NCI-H1417 treated with DMSO at 0.1 percent for 48 hours (cell line): ENCODE measurements around the gene TTC34.

Source experiments
- DNase-seq: peaks from one replicate; lab custom pipeline; 2025; lab: John Stamatoyannopoulos, UW

TTC34 gene

DNA sequence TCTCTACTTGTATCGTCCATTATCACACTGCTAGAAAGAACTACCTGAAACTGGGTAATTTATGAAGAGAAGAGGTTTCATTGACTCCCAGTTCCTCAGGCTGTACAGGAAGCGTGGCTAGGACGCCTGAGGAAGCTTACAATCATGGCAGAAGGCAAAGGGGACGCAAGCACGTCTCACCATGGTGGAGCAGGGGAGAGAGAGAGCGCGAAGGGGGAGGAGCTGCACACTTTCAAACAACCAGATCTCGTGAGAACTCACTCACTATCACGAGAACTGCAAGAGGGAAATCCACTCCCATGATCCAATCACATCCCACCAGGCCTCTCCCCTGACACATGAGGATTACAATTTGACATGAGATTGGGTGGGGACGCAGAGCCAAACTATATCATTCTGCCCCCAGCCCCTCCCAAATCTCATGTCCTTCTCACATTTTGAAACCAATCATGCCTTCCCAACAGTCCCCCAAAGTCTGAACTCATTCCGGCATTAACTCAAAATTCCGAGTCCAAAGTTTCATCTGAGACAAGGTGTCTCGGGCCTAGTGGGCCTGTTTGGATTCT is 176.7 kb downstream of the TTC34 start:
- no peak for DNase-seq

DNA sequence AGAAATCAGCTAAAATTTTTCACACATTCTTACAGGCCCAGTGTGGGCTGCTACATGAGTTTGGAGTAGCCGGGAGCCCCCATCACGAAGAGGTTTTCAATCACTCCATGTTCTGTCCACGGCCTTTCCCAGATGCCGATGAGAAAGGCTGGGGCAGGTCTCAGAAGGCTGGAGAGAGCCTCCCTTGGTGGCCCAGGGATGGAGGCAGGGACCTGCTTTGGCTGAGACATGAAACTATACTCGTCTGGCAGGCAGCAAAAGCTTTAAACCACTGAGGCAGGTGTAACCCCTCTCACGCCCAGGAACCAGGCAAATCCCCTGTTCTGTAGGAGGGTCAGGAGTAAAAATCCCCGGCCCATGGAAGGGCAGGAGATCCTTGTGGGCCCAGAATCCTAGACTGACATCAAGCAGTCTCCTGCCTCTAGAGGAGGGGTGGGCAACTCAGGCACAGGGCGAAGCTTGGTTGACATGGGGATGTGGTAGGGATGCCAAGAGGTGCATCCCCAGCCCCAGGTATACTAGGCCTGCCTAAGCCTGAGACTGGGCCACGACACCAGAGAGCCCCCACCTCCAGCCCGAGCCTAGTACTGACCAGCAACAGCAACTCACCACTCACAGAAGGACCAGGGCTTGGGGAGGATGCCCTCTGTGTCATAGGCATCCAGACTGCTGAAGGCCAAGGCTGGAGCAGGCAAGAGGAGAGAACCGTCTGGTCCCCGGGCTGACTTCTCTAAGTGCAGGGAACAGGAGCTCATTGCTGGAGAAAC is 177.7 kb downstream of the TTC34 start:
- no peak for DNase-seq

DNA sequence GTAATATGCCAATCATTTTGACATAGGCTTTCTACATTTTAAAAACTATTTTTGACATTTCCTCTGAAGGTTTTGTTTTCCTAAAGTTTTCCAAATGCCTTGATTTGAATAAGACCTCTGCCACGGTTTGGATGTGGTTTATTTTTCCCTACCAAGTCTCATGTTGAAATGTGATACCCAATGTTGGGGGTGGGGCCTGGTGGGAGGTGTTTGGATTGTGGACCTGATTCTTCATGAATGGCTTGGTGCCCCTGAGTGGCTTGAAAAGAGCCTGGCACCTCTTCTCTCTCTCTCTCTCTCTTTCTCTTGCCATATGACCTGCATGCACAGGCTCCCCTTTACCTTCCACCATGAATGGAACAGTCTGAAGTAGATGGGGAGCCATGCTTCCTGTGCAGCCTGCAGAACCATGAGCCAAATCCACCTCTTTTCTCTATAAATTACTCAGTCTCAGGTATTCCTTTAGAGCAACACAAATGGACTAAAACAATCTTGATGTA is 183.5 kb downstream of the TTC34 start:
- no peak for DNase-seq

DNA sequence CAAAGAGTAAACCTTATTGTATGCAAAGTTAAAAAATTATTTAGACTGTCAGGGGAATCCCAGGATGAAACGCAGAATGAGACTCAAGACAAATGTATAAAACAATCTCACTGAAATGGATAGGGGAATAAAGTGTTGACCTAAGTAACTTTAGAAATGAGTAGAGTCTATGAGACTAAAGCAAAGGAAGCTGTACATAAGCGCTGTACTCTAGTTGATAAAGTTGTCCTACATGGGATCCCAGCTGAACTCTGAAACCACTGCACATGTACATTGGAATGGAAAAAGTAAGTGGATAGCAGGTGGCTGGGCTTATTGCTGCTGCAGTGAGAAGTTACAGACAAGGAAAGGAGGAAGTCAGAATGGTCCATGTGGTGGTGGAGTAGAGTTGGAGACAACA is 187.3 kb downstream of the TTC34 start:
- no peak for DNase-seq

DNA sequence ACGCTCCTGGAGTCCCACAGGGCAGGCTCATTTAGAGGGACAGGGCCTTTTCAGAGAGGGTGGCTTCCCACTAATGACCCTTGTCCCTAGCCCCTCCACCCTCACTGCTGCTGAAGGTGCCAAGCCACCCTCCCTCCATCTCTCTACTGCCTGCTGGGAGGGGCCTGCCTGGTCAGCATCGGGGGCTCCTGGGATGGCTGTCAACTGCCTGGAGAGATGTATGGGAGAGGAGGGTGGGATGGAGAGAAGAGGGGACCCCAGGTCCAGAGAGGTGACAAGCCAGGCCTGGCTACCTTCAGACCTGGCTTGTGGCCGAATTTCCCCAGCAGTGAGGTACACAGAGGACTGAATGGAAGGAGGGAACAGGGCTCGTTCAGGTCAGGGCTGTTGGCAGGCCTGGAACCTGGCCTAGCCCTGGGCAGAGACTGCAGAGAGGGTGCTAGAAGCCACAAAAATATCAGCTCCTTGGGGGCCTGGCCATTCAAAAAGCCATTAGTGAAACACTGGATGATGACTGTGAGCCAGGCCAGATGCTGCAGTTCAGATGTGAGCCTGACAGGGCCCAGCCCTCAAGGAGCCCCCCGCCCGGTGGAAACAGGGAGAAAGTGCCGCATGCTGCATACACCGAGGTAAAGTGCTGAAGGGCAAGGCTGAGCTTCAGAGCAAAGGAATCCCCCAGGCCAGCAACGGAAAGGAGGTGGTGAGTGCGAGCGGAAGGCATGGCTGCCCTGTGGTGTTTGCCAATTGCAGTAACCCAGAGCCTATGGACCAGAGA is 188.7 kb downstream of the TTC34 start:
- no peak for DNase-seq

DNA sequence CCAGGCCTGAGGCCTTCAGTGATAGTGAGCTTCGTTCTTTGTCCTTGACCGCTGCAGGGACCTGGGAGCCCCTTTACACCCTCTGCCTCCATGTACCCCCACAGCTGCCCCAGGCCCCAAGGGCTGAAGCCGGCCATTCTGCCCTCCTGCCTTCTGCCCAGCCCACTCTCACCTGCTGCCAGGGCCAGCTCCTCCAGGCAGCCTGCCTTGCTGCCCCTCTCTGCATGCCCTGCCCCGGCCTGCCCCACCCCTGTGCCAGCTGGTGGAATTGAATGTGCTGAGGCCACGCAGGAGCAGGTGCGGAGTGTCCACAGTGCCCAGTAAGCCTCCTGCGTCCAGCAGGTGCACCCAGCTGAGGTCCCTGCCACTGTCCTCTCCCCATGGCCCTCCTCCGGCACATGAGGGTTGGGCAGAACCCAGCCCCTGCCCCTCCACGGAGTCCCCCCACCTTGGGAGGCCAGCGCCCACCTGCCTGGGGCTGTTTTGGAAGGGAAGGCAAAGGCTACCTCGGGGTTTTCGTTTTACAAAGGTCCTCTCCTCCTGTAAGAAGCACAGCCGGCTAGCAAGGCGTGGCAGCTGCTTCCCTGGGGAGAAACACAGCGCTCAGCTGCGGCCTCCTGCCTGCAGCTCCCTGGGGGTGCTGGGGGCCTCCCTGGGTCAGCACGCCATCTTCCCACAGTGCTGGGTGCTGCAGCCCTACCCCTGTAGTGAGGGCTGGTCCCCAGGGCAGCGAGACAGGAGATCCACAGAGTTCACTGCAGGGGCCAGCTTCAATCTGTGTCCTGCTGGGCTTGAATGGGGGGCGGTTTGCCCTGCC is 189.7 kb downstream of the TTC34 start:
- no peak for DNase-seq

DNA sequence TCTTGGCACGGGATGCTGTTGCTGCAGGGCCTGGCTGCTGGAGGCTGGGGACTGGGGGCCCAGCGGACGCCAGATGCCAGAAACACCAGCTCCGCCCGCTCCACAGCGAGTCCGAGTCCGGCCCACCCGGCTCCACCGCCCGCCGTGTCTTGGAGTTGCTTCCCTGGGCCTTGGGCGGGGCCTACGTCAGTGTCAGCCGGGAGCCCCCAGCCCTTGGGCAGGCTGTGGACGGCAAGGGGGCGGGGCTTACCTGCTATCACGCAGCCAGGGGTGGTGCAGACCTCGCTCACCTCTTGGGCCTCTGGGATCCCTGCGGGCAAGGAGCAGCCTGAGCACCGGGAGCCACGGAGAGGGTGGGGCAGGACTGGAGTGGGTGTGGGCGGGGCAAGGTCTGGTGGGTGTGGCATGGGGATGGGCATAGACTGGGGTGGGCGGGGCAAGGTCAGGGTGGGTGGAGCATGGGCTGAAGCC is 190.4 kb downstream of the TTC34 start:
- DNase-seq, result no peak

DNA sequence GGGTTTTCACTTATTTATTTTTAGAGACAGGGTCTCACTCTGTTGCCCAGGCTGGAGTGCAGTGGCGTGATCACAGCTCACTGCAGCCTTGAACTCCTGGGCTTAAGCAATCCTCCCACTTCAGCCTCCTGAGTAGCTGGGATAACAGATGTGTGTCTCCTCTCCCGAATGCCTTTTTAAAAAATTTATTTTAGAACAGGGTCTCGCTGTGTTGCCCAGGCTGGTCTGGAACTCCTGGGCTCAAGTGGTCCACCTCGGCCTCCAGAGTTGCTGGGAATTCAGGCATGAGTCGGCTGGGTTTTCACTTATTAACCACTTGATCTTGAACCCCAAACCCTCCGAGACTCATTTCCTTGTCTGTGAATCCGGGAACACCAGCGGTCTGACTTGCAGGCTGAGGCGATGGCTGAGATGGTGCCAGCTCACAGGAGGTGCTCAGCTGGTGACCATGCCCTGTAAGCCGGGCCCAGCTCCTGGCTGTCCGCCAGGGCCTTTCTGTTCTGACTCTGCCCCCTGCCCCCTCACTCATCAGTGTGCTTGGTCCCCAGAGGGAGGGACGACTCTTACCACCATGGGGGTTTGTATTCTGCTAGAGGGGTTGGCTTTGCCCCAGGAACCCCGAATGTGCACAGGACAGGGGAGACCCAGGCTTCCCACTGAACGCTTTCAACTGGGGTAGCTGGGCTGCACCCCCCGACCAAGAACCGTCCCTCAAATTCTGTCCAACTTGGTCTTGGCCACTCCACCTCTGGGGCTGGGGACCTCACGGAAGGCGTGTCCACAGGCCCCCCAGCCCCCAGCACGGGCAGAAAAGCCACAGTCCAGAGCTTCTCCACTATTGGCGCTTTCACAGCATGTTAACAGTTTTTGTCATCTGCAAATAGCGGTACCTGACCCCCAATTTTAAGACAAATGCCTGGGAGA is 191.2 kb downstream of the TTC34 start:
- no peak for DNase-seq

DNA sequence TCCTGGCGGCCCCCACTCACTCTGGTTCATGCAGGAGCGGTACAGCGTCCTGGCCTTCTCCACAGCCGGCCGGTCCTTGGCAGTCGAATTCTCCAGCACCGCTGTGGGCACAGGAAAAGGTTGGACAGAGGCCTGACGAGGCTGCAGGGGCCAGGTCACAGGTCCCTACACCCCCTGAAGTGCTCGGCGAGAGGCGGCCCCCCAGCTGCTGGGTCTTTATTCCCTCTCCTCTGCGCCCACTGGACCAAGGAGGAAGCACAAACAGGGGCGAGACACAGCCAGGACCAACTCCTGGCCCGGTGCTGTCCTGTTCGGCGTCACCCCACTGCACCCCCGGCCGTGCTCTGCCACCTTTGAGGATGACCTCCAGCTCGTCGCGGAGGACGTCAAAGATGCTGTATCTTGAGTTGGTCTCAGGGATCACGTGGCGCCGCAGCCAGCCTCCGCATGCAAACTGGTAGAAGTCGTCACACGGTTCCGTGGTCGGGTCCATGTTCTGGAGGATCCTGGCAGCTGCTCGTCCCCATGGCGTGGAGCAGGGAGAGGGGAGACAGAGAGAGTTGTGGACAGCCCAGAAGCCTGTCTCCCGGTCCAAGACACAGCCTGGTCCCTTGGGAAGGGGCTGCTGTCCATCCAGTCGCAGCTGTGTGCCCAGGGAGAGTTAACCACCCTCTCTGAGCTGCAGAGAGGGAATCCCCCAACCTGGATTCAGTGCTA is 192.0 kb downstream of the TTC34 start:
- DNase-seq, result no peak

DNA sequence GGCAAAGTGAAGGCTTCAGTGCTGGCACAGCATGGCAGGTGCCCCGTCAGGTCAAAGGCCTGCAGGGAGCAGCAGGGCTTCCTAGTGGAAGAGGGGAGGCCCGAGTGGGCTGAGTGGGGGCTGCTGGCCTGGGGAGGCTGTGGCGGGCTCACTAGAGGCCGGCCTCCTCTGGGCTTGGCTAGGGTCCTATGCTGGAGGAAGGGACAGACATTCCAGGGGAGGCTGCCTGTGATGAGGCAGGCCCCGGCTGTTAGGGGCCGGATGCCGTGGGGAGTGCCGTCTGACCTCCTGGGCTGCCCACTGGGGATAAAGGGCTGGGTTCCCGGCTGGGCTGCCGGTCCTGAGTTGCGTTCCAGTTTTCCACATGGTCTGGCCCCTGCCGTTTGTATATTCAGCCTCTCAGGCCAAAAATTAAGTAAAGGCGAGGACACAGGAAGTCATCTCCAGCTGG is 193.8 kb downstream of the TTC34 start:
- no peak for DNase-seq

DNA sequence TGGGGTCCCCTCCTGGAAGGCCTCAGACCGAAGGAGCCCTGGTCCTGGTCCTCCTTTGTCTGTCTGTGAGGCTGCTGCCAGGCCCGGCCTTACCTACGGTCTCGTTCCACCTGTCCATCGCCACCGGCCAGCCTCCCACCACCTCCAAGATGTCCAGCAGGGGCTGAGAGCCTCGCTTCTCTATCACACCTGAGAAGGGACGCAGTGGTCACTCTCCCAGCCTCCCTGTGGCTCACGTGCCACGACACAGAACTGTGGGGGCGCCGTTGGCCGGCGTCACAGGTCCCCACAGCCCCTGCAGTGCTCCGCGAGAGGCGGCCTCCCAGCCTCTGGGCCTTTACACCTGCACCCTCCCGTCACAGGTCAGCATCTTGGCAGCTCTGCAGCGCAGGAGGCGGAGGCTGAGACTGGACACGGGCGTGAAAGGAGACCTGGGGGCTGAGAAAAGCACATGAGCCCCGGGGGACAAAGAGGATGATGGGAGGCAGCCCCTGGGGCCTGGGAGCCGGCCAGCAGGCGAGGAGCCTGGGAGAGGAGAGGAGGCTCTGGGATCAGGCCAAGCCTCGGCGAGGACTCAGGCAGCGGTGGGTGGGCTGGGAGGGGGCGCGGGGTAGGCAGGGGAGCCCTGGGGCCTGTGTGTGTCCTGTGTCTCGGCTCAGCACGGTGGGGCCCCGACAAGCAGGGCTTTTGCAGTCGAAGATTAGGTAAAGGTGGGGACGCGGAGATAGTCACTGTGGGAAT is 194.4 kb downstream of the TTC34 start:
- no peak for DNase-seq

DNA sequence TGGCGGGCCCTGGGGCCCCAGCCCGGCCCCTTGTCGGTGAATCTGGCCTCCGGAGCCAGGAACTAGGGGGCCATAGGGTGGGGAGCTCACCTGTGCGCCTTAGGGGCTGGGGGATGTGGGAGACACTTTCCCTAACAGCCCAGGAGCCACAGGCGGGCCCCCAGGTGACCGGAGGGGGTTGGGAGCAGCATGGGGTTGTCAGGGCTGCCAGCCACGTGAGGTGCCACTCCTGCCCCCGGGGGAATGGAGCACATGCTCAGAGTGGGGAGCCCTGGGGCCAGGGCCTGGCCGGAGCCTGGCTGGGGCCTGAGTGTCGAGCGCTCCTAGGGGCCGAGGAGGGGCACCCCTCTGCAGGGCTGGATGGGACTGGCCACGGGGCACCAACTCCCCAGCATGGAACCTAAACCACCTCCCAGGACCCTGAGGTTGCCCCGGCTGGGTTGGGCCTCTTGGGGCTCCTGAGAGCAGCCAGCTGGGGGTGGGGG is 195.1 kb downstream of the TTC34 start:
- DNase-seq, result no peak

DNA sequence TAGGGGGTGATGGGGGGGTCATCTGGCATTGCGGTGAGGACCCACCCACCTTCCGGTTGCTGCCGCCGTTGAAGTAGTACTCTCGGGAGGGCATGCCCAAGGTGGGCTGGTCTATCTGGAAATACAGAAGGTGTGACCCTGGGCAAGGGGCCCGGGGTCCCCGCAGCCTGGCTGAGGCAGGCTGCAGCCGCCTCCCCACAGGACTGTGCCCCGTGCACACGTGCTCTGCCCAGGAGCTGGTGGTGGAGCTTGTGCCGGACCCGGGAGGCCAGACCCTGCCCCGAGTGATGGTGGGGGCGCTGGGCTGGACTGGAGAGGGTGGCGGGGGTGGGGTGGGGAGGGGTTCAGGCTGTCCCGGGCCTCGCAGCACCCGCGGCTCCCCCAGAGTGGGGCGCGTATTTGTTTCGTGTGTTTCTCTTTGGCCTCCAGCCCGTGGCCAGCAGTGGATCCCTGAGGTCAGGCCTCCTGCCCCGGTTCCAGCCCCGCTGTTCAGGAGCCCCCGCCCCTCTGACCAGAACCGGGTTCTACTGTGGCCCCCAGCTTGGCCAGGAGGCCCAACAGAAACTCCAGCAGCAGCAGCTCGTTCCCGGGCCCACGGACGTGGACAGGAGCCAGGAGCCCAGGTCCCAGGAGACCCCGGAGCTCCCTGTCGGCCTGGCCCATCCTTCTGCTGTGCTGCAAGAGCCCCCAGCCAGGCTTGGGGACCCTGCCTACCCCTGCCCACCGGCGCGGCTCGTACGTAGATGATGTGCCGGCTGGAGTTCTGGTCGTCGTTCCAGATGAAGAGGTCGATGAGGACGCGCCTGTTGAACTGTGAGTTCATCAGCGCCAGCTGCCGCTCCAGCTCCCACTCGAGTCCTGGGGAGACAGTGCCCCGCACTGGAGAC is 195.7 kb downstream of the TTC34 start:
- no peak for DNase-seq

DNA sequence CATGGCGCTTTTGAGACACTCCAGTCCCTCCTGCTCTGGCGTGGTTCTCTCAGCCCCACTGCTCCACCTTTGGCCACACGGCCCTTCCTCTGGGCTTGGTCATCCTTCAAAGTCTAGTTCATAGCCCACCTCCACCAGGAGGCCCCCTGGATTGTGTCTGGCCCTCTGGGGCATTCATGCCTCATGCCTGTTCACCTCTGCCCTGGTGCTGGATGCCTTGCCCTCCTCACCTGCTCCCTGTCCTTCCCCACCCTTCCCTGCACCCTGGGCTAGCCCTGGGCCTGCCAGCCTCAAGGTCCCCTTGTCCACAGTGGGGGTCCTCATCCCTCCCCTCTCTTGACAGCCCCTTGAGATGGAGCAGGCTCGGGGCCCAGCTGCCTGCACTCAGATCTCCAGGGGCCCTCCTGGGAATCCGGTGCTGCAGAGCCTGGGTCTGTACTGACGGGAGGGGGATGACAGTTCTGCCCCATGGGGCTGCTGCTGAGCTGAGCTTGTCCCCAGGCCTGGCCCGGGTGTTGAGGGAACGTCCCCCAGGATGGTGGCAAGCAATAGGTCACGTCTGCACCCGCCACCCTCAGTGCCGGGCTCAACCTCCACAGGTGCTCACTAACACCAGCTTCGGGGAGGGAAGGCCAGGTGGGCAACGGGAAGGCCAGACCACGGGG is 196.5 kb downstream of the TTC34 start:
- no peak for DNase-seq

DNA sequence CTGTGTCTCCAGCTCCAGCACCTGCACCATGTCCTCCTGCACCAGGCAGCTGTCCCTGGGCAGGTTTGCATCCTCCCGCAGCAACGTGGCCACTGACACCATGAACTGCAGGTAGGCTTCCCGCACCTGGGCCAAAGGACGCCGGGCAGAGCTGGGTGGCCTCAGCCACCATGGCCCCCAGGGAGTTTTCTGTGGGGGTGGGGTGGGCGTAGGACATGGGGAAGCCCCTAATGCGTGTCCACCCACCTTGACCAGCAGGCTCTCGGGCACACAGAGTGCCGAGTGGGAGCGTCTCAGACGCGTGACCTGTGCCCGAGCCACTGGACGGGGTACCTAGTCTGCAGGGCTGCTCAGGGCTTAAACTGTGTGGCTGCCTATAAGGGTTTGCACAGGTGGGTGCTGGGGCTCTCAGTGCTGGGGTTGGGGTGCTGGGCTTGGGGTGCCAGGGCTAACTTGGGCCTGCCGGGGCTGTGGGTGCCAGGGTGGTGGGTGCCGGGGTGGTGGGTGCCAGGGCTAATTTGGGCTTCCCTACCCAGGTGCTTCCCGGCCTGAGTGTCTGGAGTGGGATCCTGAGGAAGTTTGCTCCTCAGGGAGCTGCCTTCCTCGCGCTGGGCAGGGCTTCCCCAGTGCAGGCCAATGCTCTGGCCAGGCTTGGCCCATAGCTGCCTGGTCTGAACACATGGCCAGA is 197.2 kb downstream of the TTC34 start:
- DNase-seq, result no peak

DNA sequence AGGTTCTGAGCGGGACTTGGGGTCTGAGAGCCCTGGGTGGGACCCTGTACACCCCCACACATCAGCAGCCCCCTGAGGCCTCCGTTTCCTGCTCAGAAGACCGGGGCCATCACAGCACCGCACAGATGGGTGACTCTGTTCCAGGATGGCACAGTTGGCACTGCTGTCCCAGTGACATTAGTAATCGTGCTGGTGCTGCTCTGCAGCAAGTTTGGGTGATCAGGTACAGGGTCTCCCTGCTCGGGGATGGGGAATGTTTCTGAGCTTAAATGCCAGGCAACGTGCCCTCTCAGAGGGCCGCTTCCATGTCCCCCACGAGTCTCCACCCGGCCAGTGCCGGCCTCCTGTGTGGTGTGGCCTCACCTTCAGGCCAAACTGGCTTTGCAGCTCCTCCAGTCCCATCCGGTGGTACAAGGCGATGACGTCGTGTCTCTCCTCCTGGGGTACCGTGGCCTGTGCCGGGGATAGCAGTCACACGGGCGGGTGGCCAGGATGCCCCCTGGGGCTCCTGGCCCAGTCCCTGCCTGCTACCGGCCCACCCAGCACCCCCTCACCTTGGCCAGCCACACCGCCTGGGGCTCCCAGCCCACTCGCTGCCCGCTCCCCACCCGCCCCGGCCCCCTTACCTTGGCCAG is 197.9 kb downstream of the TTC34 start:
- no peak for DNase-seq
